IMR-90 (cell line): ENCODE results near the gene ZNF546. TPM values are rescaled to one million over a fixed set of nuclear protein-coding genes. Genes with fewer than 3 reads are reported as not detected.
"Not testable (repeated sequence)": the region's sequence is repeated elsewhere in the genome, so short reads cannot be mapped to it uniquely, and the experiment has no call there.

Experiments
- ATAC-seq: fragments of 200-7000 bp; cut with Tn5 transposase; 2 replicates; pipeline ENCODE4 v1.9.1; 2020; ENCODE audit warnings: low read depth, mild to moderate bottlenecking, moderate library complexity
- BruUV-seq: library from RNA; stranded (reverse); fragments of 400-500 nt; replicated peaks from 2 replicates; lab custom pipeline; 2021; lab: Mats Ljungman, UMichigan
- CTCF ChIA-PET: fragments of 300-600 bp; formaldehyde crosslinking; extraction: SDS; loops from one replicate; lab custom pipeline; 2021; ENCODE audit warnings: antibody characterized with exemption; lab: Yijun Ruan, JAX
- POLR2A ChIA-PET: fragments of 300-600 bp; sonication (Branson Sonifier 250); formaldehyde crosslinking; loops from one replicate; lab custom pipeline; 2022; ENCODE audit warnings: antibody characterized with exemption; ENCODE audit not compliant: unreplicated experiment; lab: Charles Lee
- DNase-seq: peaks from one replicate; pipeline ENCODE4 v3.0.0; 2013
- H2AFZ ChIP-seq: replicated peaks from 2 replicates; pipeline ENCODE3; 2013; ENCODE audit warnings: low read length, mild to moderate bottlenecking; ENCODE audit not compliant: poor library complexity
- H2AK5ac ChIP-seq: 2 replicates; pipeline ENCODE4 v1.6.1; 2013; ENCODE audit warnings: low read depth, low read length, inconsistent platforms
- H2AK9ac ChIP-seq: replicated peaks from 2 replicates; pipeline ENCODE3; 2013; ENCODE audit warnings: mild to moderate bottlenecking, low read depth, low read length, moderate library complexity; ENCODE audit not compliant: poor library complexity
- H2BK120ac ChIP-seq: 2 replicates; pipeline ENCODE4 v1.6.1; 2013; ENCODE audit warnings: low read depth, low read length, inconsistent platforms
- H2BK15ac ChIP-seq: 3 replicates; pipeline ENCODE4 v1.6.1; 2013; ENCODE audit warnings: low read depth, low read length, inconsistent platforms
- H2BK20ac ChIP-seq: 2 replicates; pipeline ENCODE4 v1.6.1; 2013; ENCODE audit warnings: low read depth, mild to moderate bottlenecking, inconsistent platforms, low read length, moderate library complexity
- H2BK5ac ChIP-seq: 2 replicates; pipeline ENCODE4 v1.6.1; 2013; ENCODE audit warnings: mild to moderate bottlenecking, low read depth, low read length, inconsistent platforms; ENCODE audit not compliant: poor library complexity, severe bottlenecking
- H3K14ac ChIP-seq: replicated peaks from 2 replicates; pipeline ENCODE4 v1.6.1; 2013; ENCODE audit warnings: low read depth, low read length, inconsistent platforms
- H3K18ac ChIP-seq: 2 replicates; pipeline ENCODE4 v1.6.1; 2013; ENCODE audit warnings: low read depth, low read length, control low read depth
- H3K23ac ChIP-seq: 2 replicates; pipeline ENCODE4 v1.6.1; 2013; ENCODE audit warnings: low read depth, low read length, inconsistent platforms
- H3K27ac ChIP-seq: 2 replicates; pipeline ENCODE4 v1.5.1; 2013; ENCODE audit warnings: mild to moderate bottlenecking, control low read depth, low read length; ENCODE audit not compliant: insufficient read depth
- H3K27me3 ChIP-seq: 2 replicates; pipeline ENCODE4 v1.6.1; 2013; ENCODE audit warnings: low read length; ENCODE audit not compliant: control insufficient read depth, insufficient read depth
- H3K36me3 ChIP-seq: 2 replicates; pipeline ENCODE4 v1.6.1; 2013; ENCODE audit warnings: low read length, mixed read lengths; ENCODE audit not compliant: control insufficient read depth, insufficient read depth
- H3K4ac ChIP-seq: 2 replicates; pipeline ENCODE4 v1.6.1; 2013; ENCODE audit warnings: low read depth, low read length, inconsistent platforms
- H3K4me1 ChIP-seq: 2 replicates; pipeline ENCODE4 v1.6.1; 2013; ENCODE audit warnings: low read length, mixed read lengths; ENCODE audit not compliant: control insufficient read depth, insufficient read depth
- H3K4me2 ChIP-seq: 2 replicates; pipeline ENCODE4 v1.6.1; 2013; ENCODE audit warnings: low read depth, mild to moderate bottlenecking, control low read depth, low read length, moderate library complexity
- H3K4me3 ChIP-seq: 2 replicates; pipeline ENCODE4 v1.5.1; 2013; ENCODE audit warnings: low read depth, mild to moderate bottlenecking, control low read depth, low read length, moderate library complexity; ENCODE audit not compliant: insufficient read depth
- H3K56ac ChIP-seq: 2 replicates; pipeline ENCODE4 v1.6.1; 2013; ENCODE audit warnings: low read length, inconsistent platforms; ENCODE audit not compliant: insufficient read depth; ENCODE audit errors: extremely low read depth
- H3K79me1 ChIP-seq, 2 experiments: 2 replicates each; pipeline ENCODE4 v1.6.1; 2013; ENCODE audit warnings: low read length in 2 of 2, inconsistent platforms in 1 of 2, low read depth in 1 of 2
- H3K9ac ChIP-seq: 2 replicates; pipeline ENCODE4 v1.6.1; 2013; ENCODE audit warnings: low read depth, low read length, control low read depth
- H3K9me1 ChIP-seq: 2 replicates; pipeline ENCODE4 v1.6.1; 2013; ENCODE audit warnings: low read length, inconsistent platforms; ENCODE audit not compliant: insufficient read depth
- H3K9me3 ChIP-seq: 2 replicates; pipeline ENCODE4 v1.6.1; 2013; ENCODE audit warnings: low read length; ENCODE audit not compliant: control insufficient read depth, insufficient read depth
- H4K20me1 ChIP-seq: 2 replicates; pipeline ENCODE4 v1.6.1; 2013; ENCODE audit warnings: low read length, inconsistent platforms; ENCODE audit not compliant: insufficient read depth
- H4K5ac ChIP-seq: 2 replicates; pipeline ENCODE4 v1.6.1; 2013; ENCODE audit warnings: mild to moderate bottlenecking, low read depth, low read length, control low read depth
- H4K8ac ChIP-seq, 2 experiments: 2 replicates each; pipeline ENCODE4 v1.6.1; 2013; ENCODE audit warnings: low read depth in 2 of 2, low read length in 2 of 2, control low read depth in 1 of 2, inconsistent platforms in 1 of 2
- H4K91ac ChIP-seq: 2 replicates; pipeline ENCODE4 v1.6.1; 2013; ENCODE audit warnings: low read depth, low read length, inconsistent platforms; ENCODE audit not compliant: insufficient read depth
- WGBS, 2 experiments: methylation state at CpG; one replicate each; pipeline versions ENCODE4 v1.1.5 to v1.1.7; 2013; ENCODE audit warnings: missing lambda C conversion rate in 2 of 2; ENCODE audit not compliant: insufficient read length in 1 of 2; ENCODE audit errors: extremely low coverage in 2 of 2; 5-methylcytosine and 5-hydroxymethylcytosine counted together
- dilution Hi-C: fragments of 300-500 bp; cut with HindIII; formaldehyde crosslinking; loops from one replicate; pipeline ENCODE4 v1.14.3; 2018; ENCODE audit warnings: low sequenced_read_pairs; ENCODE audit not compliant: unreplicated experiment
- in situ Hi-C: fragments of 300-500 bp; cut with MboI; formaldehyde crosslinking; loops from 3 replicates; pipeline ENCODE4 v1.14.3; 2019; ENCODE audit warnings: low sequenced_read_pairs, inconsistent platforms, mixed read lengths
- intact Hi-C: fragments of 100-400 bp; cut with micrococcal nuclease; formaldehyde crosslinking; loops from 2 replicates; pipeline ENCODE4 v1.10.0; 2022
- polyA plus RNA-seq, 3 experiments: library from polyadenylated mRNA; depleted of rRNA; stranded (reverse); fragments of >200 nt; gene quantifications; 2 replicates each; pipeline ENCODE4 v1.2.3, GENCODE V29; 2012; ENCODE audit warnings: low replicate concordance in 1 of 3
- total RNA-seq: library from RNA; depleted of rRNA; stranded (reverse); fragments of >200 nt; gene quantifications from 2 replicates; pipeline ENCODE4 v1.2.3, GENCODE V29; 2012

Gene ZNF546
- total and polyA plus RNA-seq, 2 of the 4 experiments (the other 2 are of a cell fraction), result 1.6 to 6.5 TPM

DNA sequence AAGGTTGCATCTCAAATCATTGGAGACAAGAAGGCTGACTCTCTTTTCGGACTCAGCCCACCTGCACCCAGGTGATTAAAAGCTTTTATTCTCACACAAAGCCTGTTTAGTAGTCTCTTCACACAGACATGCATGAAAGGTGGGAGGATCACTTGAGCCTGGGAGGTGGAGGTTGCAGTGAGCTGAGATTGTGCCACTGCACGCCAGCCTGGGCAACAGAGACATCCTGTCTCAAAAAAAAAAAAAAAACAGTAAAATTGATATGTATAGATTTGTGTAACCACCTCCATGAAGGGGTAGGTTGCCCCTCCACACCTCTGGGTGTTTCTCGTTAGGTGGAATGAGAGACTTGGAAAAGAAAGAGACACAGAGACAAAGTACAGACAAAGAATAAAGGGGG, 37.9 kb upstream of the ZNF546 start:
- ATAC-seq, H2BK120ac ChIP-seq, H2BK5ac ChIP-seq, H3K4me3 ChIP-seq, H3K4ac ChIP-seq, CTCF ChIA-PET, POLR2A ChIA-PET, DNase-seq, H2AK9ac ChIP-seq, H4K91ac ChIP-seq, H3K36me3 ChIP-seq, H4K5ac ChIP-seq, H2BK15ac ChIP-seq, H3K18ac ChIP-seq, H3K9ac ChIP-seq, dilution Hi-C loops, H3K9me1 ChIP-seq, H2BK20ac ChIP-seq, H3K79me1 ChIP-seq, H3K4me1 ChIP-seq, intact Hi-C loops, H3K56ac ChIP-seq, H3K4me2 ChIP-seq, H2AK5ac ChIP-seq, H4K20me1 ChIP-seq, H3K14ac ChIP-seq, H2AFZ ChIP-seq, H4K8ac ChIP-seq, H3K9me3 ChIP-seq, H3K27me3 ChIP-seq, H3K23ac ChIP-seq, in situ Hi-C loops, BruUV-seq, H3K27ac ChIP-seq: not testable (repeated sequence)
- WGBS, 2 experiments, result no CpG with 5 or more reads among the region's 3 CpGs

DNA sequence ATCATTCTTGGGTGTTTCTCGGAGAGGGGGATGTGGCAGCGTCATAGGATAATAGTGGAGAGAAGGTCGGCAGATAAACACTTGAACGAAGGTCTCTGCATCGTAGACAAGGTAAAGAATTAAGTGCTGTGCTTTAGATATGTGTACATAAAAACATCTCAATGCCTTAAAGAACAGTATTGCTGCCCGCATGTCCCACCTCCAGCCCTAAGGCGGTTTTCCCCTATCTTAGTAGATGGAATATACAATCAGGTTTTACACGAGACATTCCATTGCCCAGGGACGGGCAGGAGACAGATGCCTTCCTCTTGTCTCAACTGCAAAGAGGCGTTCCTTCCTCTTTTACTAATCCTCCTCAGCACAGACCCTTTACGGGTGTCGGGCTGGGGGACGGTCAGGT, 37.5 kb upstream of the ZNF546 start:
- H3K4me3 ChIP-seq, H2AK9ac ChIP-seq, H2BK15ac ChIP-seq, H2AFZ ChIP-seq, H3K4me1 ChIP-seq, intact Hi-C loops, H3K9me3 ChIP-seq, ATAC-seq, in situ Hi-C loops, H3K27me3 ChIP-seq, H3K4ac ChIP-seq, BruUV-seq, H3K27ac ChIP-seq, H3K18ac ChIP-seq, H3K36me3 ChIP-seq, CTCF ChIA-PET, H3K4me2 ChIP-seq, H3K79me1 ChIP-seq, H3K9ac ChIP-seq, H4K91ac ChIP-seq, H2BK20ac ChIP-seq, H2AK5ac ChIP-seq, POLR2A ChIA-PET, H2BK5ac ChIP-seq, H3K23ac ChIP-seq, H4K5ac ChIP-seq, H3K56ac ChIP-seq, H2BK120ac ChIP-seq, H4K8ac ChIP-seq, H4K20me1 ChIP-seq, DNase-seq, dilution Hi-C loops, H3K9me1 ChIP-seq, H3K14ac ChIP-seq: not testable (repeated sequence)
- no CpG with 5 or more reads among the region's 13 CpGs for WGBS, 2 experiments
